ENCODE results near the gene RNF168.

GRCh38 chr3:196472286-196472685 lies 31.3 kb downstream of the RNF168 start:
- TF ChIP-seq EP300 (IDR thresholded peaks at IDR 0.05) (no peak), POLR2AphosphoS5 (IDR thresholded peaks at IDR 0.05) (no peak), CTCF (IDR thresholded peaks at IDR 0.05) (no peak), POLR2A (IDR thresholded peaks at IDR 0.05) (no peak)
